Measurements from ENCODE around the gene TMOD2. TPM values are rescaled to one million over a fixed set of nuclear protein-coding genes. Genes with fewer than 3 reads are reported as not detected.
A peak's percentile ranks its signal among the peaks of the same experiment; 100 is the strongest.

Gene TMOD2
- total RNA-seq, 2 donors from 2014 or later = 2.4 to 7.2 TPM

DNA sequence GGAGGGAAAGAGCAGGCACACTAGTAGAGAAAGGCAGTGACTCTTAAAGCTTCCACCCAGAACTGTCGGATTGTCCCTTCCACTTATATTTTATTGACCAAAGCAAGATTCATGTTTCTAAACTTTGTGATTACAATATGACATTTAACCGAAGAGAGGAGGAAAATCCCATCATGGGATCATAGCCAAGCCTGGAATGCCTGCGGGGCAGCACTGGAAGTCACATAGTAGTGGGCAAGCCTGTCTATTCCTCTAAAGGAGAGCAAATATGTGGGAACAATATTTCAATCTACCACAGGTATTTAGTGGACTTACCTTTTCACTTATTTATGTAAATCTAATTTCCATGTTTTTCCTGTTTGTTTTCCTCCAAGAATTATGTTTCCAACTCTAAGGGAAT lies 74.3 kb downstream of the TMOD2 start:
- intact Hi-C loops (cut with DNase I) = no loop called here
- H3K36me3 ChIP-seq = no peaks in the 10 kb centered on the region
- no peaks in the 10 kb centered on the region for H3K27me3 ChIP-seq
- DNase-seq = no peak
- H3K9ac ChIP-seq (ENCODE audit: low read depth in 2 of 2, low read length in 2 of 2) = no peak overlapping the region
- H3K4me3 ChIP-seq = no peak overlapping the region
- H3K4me1 ChIP-seq = no peaks in the 10 kb centered on the region
- TF ChIP-seq, protein P1, sequence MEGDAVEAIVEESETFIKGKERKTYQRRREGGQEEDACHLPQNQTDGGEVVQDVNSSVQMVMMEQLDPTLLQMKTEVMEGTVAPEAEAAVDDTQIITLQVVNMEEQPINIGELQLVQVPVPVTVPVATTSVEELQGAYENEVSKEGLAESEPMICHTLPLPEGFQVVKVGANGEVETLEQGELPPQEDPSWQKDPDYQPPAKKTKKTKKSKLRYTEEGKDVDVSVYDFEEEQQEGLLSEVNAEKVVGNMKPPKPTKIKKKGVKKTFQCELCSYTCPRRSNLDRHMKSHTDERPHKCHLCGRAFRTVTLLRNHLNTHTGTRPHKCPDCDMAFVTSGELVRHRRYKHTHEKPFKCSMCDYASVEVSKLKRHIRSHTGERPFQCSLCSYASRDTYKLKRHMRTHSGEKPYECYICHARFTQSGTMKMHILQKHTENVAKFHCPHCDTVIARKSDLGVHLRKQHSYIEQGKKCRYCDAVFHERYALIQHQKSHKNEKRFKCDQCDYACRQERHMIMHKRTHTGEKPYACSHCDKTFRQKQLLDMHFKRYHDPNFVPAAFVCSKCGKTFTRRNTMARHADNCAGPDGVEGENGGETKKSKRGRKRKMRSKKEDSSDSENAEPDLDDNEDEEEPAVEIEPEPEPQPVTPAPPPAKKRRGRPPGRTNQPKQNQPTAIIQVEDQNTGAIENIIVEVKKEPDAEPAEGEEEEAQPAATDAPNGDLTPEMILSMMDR (IDR thresholded peaks at IDR 0.05) = no peak
- no peaks in the 10 kb centered on the region for H3K9me3 ChIP-seq
- H3K27ac ChIP-seq = no peak overlapping the region

DNA sequence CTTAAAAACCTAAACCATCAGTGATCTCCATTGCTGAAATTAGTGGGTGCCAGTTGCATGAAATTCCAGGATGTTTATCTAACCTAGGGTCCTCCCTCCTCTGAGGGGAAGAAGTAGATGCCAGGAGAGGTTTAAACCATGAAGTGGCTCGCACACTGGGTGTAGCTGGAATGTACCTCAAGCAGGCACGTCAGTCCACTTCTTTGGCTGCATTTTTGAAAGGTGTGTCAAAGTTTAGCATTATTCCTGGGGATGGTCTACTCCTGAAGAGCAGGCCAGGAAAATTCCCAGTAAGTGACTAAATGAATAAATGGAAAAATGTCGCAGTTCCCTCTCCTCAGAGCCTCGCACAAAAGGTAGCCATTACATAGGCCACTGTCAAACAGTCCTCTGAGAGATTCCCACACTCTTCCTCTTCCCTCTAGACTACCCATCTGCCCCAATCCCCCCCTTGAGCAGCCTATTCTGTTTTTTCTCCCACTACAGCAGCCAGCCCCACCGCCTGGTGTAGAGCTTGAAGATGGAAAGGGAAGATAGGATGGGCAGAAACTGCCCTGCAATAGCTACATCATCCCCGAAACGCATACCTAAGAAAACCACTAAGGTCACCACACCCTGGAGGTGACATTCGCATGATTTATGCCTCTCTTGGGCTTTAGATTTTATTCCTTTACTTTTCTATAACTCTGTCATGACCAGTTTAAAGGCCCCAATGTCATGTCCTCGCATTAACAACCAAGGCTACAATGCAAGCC lies 77.4 kb downstream of the TMOD2 start:
- Histone ChIP-seq H3K27me3 (no peaks in the 10 kb centered on the region), H3K36me3 (no peaks in the 10 kb centered on the region), H3K27ac (peak overlapping the region; percentile 97), H3K4me1 (no peaks in the 10 kb centered on the region), H3K4me3 (no peak overlapping the region), H3K9ac (ENCODE audit: low read depth in 2 of 2, low read length in 2 of 2) (no peak overlapping the region), H3K9me3 (no peaks in the 10 kb centered on the region)
- DNase-seq = no peak
- TF ChIP-seq, protein P1 (IDR thresholded peaks at IDR 0.05) = no peak
- intact Hi-C loops (cut with DNase I) = no loop called here

DNA sequence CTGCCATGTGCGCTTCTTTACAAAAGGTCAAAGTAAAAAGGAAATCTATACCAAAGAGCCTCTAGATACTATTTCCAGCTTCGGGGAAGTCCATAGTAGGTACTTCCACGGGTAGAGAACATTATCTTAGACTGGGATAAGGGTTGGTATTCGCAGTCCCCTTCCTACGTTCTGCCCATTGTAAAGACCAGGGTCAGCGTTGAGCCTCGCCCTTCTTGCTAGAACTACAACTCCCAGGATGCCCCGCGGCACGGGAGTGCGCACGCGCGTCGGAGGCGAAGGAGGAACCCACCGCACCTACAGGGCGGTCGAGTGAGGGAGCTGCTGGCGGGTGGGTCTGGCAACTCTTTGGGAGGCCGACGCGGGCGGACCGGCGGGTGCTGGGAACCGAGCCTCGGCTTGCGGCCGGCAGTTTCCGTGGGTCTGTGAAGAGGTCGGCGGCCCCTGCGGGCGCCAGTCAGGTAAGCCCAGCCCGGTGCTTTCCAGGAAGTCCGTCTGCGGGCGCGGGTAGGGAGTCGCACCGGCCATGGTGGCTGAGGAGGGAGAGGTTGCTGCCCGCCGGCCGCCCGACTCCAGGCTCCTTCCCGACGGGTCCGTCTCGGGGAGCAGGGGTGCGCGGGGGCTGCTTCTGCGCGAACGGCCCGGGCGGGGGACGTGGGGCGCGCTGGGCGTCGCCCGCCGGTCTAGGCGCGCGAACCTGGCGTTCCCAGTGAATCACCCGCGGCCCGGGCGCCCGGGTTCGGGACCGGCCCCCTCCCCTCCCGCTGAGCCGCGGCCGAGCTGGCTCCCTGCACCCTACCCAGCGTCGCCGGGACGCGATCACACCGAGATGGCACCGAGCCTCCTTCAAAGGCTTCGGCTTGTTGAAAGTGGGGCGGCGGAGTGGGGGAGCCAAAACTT lies 78.2 kb downstream of the TMOD2 start, which contains the start of gene TMOD3:
Gene TMOD3 (plus strand): TSS at position 278 of the 900 bp plus-strand sequence. CDS start 33,232 bp downstream, outside the sequence.
- H3K36me3 ChIP-seq = no peaks in the 10 kb centered on the region
- peak within 1 kb of the TSS; percentile 86 to 96 for H3K9ac ChIP-seq (ENCODE audit: low read depth in 2 of 2, low read length in 2 of 2)
- no peaks in the 10 kb centered on the region for H3K9me3 ChIP-seq
- DNase-seq = peak; percentile 98
- TF ChIP-seq, protein P1 (IDR thresholded peaks at IDR 0.05) = no peak
- no peaks in the 10 kb centered on the region for H3K4me1 ChIP-seq
- H3K27ac ChIP-seq = peak within 1 kb of the TSS; percentile 97
- H3K27me3 ChIP-seq = no peaks in the 10 kb centered on the region
- intact Hi-C loops (cut with DNase I) = no loop called here
- H3K4me3 ChIP-seq = peak within 1 kb of the TSS; percentile 93

DNA sequence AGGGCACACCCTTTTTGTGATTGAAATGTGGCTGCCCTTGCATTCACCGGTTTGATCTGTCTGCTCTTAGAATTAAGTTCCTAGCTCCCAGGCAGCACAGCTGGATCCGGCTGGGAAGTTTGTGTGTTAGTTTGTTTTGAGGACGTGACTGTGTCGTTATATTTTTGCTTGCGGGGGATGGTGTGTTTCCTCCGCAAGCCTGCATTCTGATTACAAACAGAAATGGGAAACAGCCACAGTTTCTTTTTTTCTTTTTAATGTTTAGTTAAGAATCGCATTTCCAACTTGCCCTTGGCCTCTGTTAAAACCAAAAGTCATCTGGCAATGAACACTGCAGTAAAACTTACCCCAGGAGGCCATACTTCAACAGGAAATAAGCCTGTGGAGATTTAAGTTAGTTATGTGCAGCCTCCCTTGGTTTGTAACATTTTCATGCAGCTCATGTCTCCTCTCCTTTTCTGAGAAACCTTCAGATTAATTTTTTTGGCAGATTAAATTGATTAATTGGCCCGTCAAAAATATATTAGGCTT lies 78.9 kb downstream of the TMOD2 start:
- no peaks in the 10 kb centered on the region for H3K9me3 ChIP-seq
- peak overlapping the region; percentile 86 to 96 for H3K9ac ChIP-seq (ENCODE audit: low read depth in 2 of 2, low read length in 2 of 2)
- intact Hi-C loops (cut with DNase I) = no loop called here
- no peaks in the 10 kb centered on the region for H3K27me3 ChIP-seq
- no peaks in the 10 kb centered on the region for H3K4me1 ChIP-seq
- no peaks in the 10 kb centered on the region for H3K36me3 ChIP-seq
- TF ChIP-seq, protein P1 (IDR thresholded peaks at IDR 0.05) = no peak
- peak overlapping the region; percentile 97 for H3K27ac ChIP-seq
- DNase-seq = no peak
- peak overlapping the region; percentile 93 for H3K4me3 ChIP-seq

DNA sequence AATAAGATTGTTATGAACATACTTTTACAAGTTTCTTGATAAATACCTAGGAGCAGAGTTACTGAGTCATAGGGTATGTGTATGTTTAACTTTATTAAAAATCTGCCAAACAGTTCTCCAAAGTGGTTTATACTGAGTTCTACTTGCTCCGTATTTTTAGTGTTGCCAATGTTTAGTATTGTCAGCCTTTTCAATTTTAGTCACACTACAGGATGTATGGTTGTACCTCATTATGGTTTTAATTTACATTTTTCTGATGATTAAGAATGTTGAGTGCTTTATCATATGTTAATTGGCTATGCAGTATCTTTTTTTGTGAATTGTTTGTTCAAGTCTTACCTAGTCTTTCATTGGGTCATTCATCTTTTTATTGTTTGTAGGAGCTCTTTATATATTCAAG lies 82.4 kb downstream of the TMOD2 start:
- H3K9ac ChIP-seq (ENCODE audit: low read depth in 2 of 2, low read length in 2 of 2) = no peak overlapping the region
- no peak overlapping the region for H3K4me3 ChIP-seq

More for the DNA sequence above, 82.4 kb downstream of the TMOD2 start:
- H3K27me3 ChIP-seq = no peaks in the 10 kb centered on the region
- intact Hi-C loops (cut with DNase I) = no loop called here
- no peaks in the 10 kb centered on the region for H3K4me1 ChIP-seq
- H3K9me3 ChIP-seq = no peaks in the 10 kb centered on the region
- H3K27ac ChIP-seq = no peak overlapping the region
- no peak for DNase-seq
- TF ChIP-seq, protein P1 (IDR thresholded peaks at IDR 0.05) = no peak
- H3K36me3 ChIP-seq = no peaks in the 10 kb centered on the region
